ENCODE results near the gene NXN.
"Not testable (repeated sequence)": the region's sequence is repeated elsewhere in the genome, so short reads cannot be mapped to it uniquely, and the experiment has no call there.

NXN gene

DNA sequence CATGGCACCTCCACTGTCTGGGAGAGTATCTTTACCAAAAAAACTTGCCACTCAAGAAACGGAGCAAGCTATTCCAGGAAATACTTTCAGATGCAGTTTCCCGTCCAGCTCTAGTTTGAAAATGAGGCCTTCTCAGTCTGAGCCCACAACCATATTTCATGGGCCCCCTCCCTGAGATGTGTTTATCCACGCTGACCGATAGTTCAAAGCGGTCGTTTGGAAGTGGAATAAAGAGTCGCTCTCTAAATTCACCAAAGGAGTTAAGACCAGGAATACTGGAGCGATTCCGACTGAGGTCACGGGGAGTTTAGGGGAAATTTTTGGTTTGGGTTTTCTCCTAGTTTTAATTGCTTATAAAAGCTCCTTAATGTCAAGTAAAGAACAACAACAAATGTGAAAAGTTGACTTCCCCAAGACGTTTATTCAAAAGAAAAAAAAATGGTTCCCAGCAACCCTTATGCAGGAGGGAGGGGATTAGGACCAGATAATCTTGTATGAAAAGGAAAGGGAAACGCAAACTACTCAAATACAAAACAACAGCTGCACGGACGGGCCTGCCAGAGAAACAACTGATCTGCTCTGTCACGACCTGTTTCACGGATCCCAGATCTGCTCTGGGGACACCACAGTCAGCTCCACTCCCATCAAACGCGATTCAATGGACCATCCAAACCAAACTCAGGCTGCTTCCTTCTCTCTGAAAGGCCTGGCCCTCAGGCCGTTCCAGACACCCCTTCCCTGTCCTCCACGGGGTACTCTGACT is 120.3 kb downstream of the NXN start:
- DNase-seq, result no peak

DNA sequence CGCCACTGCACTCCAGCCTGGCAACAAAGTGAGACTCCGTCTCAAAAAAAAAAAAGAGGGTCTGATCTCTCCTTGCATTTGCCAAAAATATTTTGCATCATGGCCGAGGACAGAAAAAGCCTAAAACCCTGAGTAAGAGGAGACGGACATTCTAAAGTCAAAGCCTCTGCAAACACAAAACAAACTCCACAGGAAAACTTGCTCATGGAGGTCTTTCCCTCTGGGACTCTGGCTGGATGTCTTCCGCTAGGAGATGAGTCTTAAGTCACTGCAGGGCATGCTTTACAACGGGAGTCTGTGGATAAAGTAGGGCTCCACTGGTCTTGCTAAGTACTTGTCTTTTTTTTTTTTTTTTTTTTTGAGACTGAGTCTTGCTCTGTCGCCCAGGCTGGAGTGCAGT is 123.4 kb downstream of the NXN start:
- no peak for DNase-seq

DNA sequence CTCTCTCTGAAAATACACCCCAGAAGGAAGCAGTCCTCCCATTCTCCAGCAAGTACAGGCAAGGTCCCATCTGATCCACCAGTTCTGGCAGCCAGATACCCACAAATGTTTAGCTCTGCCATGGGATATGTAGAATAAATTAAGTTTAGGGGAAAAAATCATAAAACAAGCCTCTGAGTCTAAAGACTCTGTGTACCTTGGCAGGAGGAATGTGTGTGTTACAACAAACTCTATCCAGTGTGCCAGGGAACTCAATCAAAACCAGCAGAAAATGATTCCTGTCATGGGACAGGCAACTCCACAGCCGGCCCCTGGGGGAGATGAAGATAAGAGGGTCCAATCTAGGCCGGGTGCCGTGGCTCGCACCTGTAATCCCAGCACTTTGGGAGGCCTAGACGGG is 124.0 kb downstream of the NXN start:
- DNase-seq, result no peak

GRCh38 chr17:852850-853249 is 126.7 kb downstream of the NXN start:
- not testable (repeated sequence) for DNase-seq

DNA sequence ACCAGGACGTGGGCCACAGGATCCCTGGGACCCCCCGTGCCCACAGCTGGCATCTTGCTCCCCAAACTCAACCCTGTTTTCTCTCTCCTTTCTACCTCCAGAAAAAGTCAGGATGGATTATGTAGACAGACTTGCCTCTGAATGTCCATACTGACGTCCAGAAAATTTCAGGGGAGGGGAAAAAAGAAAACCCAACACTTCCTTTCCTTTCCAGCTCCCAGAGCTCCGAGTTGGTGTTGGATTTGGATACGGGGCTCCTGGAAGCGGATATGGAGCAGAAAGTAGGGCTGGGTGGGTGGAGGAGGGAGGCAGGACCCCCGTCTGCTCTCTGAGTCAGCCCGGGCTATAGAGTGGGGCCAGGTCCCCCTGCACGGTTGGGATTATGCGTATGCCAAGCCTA is 127.2 kb downstream of the NXN start:
- DNase-seq, result no peak

- DNase-seq, result no peak
Observed at GRCh38 chr17:851924-852323, 127.7 kb downstream of the NXN start.

GRCh38 chr17:850851-851763 is 128.5 kb downstream of the NXN start:
- DNase-seq, result peak; percentile 76

- no peak for DNase-seq
Observed at GRCh38 chr17:850086-850850, 129.3 kb downstream of the NXN start.

- DNase-seq, result no peak
Observed at GRCh38 chr17:848402-848801, 131.2 kb downstream of the NXN start.

DNA sequence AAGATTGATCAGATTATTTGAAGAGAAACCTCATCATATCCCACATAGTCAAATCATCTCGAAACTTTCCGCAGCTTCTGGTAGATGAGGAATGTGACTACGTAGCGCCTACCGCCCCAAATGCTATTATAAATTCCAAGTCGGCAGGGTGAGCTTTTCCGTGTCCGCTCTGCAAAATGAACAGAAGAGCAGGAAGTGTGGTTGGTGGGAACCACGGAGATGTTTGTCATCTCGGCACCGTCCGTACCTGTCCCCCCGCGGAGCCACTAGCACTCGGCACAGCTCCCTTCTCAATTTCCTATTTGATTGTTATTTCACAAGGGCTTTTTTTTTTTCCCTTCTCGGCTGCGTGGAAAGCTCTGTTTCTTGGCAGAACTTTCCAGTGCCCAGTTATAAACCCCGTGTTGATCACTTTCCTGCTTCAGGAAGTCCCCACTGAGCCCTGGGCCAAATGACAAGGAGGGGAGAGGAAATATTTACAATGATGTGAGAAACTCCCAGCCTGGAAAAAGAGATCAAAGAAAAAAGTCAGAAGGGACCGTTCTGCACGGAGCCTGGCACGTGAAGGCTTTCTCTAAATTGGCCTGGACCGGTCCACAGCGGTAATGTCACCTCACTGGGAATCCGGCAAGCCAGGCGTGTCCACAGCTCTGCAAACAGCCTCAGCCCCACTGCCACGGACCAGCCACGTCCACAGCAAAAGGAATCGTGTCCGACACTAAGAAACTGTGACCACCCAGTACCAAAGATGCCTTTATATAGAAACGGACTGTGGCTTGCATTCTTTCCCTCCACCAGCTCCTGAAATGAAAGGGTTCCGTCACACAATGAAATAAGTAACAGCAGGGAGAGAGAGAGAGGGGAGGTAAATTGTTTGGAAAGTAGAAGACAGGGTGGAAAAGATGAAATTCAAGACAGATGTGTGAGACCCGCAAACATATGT is 132.4 kb downstream of the NXN start:
- peak; percentile 82 for DNase-seq

DNA sequence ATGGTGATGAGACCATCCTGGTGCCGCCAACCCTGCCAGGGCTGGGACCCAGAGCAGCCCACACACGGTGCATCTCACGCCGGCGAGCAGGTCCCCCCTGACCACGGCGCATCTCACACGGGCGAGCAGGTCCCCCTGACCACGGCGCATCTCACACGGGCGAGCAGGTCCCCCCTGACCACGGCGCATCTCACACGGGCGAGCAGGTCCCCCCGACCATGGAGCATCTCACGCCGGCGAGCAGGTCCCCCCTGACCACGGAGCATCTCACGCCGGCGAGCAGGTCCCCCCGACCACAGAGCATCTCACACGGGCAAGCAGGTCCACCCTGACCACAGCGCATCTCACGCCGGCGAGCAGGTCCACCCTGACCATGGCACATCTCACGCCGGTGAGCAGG is 138.3 kb downstream of the NXN start:
- no peak for DNase-seq

DNA sequence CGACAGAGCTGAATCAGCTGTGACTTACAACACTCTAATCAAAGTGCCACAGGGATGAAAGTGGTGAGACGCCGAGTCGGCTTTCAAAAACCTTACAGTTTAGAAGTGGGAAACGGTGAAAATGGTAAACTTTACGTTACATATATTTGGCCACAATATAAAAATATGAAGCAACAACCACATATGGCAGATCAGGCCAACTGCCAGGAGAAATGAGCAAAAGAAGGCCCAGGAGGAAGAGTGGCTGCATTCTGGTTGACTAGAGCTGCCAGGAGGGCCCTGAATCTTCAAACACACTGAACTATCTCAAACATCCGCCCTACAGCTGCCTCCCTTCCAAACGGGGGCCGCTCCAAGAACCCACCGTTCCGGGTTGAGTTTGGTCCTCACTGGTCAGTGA is 141.1 kb downstream of the NXN start:
- peak; percentile 65 for DNase-seq

- DNase-seq, result peak; percentile 70
Observed at GRCh38 chr17:836151-836550, 143.4 kb downstream of the NXN start.

DNA sequence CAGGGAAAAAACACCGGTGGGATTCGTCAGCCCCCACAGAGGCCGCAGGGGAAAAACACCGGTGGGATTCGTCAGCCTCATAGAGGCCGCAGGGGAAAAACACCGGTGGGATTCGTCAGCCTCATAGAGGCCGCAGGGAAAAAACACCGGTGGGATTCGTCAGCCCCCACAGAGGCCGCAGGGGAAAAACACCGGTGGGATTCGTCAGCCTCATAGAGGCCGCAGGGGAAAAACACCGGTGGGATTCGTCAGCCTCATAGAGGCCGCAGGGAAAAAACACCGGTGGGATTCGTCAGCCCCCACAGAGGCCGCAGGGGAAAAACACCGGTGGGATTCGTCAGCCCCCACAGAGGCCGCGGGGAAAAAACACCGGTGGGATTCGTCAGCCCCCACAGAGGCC is 143.9 kb downstream of the NXN start:
- not testable (repeated sequence) for DNase-seq

DNA sequence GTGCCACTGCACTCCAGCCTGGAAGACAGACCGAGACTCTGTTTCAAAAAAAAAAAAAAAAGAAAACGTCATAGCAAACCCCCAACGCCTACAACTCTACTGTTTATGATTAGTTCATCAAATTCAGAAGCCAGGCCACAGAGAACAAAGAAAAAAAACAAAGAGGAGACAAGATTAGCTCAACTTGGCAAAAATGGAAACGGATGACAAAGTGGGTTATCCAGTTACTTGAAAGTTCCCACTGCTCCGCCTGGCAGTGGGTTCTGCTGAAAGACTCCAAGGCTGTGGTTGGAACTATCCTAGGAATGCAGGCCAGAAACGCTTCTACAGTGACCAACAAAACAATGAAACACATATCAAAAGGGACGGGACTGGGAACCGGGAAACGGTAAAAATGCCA is 144.3 kb downstream of the NXN start:
- DNase-seq, result peak; percentile 99

GRCh38 chr17:834136-834535 is 145.4 kb downstream of the NXN start:
- no peak for DNase-seq

GRCh38 chr17:830950-831349 is 148.6 kb downstream of the NXN start:
- no peak for DNase-seq

- DNase-seq, result no peak
Observed at GRCh38 chr17:830381-830780, 149.2 kb downstream of the NXN start.

DNA sequence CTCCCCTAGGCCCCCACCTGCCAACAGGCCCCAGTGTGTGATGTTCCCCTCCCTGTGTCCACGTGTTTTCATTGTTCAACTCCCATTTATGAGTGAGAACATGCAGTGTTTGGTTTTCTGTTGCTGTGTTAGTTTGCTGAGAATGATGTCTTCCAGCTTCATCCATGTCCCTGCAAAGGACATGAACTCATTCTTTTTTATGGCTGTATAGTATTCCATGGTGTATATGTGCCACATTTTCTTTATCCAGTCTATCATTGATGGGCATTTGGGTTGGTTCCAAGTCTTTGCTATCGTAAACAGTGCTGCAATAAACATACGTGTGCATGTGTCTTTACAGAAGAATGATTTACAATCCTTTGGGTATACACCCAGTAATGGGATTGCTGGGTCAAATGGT is 150.0 kb downstream of the NXN start:
- not testable (repeated sequence) for DNase-seq

GRCh38 chr17:828761-829160 is 150.8 kb downstream of the NXN start:
- DNase-seq, result peak; percentile 68

GRCh38 chr17:826778-827177 is 152.8 kb downstream of the NXN start:
- no peak for DNase-seq

DNA sequence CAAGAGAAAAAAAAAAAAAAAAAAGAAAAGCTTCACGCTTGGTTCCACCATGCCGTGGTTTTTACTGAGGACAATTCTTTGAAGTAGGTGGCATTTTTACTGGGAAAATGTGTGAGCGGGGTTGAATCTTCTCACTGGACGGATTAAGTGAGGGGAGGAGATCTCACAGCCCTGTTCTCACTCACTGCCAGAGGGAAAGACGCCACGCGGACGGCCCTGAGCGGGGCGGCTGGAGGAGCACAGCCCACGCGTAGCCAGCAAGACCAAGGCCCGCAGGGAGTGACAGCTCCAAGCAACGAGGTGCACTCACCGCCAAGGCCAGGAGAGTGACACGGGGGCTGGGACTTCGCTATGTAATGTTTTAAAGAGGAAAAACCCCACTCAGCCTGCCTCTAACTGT is 154.4 kb downstream of the NXN start:
- no peak for DNase-seq

Measured in fibroblast of skin of abdomen (primary cell).